ENCODE data around the gene TIMD4. TPM values are rescaled to one million over a fixed set of nuclear protein-coding genes. Genes with fewer than 3 reads are reported as not detected.

Gene TIMD4
- total RNA-seq, 6 experiments from 2014 or later = 0.31 to 16.3 (median 4.8) TPM

- WGBS (ENCODE audit: insufficient coverage, low coverage, low lambda C conversion rate, missing lambda C conversion rate) = 64% methylated on average over 5 of the region's 5 CpGs
- ATAC-seq (no peak), DNase-seq (no peak)
- intact Hi-C loops (cut with DNase I) = no loop called here
- Histone ChIP-seq H3K4me1 (no peaks in the 10 kb centered on the region), H3K4me3 (no peak overlapping the region), H3K27ac (no peak overlapping the region), H3K27me3 (no peaks in the 10 kb centered on the region), H3K36me3 (no peaks in the 10 kb centered on the region), H3K9me3 (no peaks in the 10 kb centered on the region)
- TF ChIP-seq CTCF (IDR thresholded peaks at IDR 0.05) (no peak), POLR2A (IDR thresholded peaks at IDR 0.05) (no peak)
Observed at GRCh38 chr5:156912869-156913268, 50.2 kb downstream of the TIMD4 start.

GRCh38 chr5:156909180-156909579 lies 53.8 kb downstream of the TIMD4 start:
- Histone ChIP-seq H3K9me3 (no peaks in the 10 kb centered on the region), H3K4me3 (no peak overlapping the region), H3K27me3 (no peaks in the 10 kb centered on the region), H3K27ac (no peak overlapping the region), H3K36me3 (no peaks in the 10 kb centered on the region), H3K4me1 (no peaks in the 10 kb centered on the region)
- DNase-seq = no peak
- TF ChIP-seq CTCF (IDR thresholded peaks at IDR 0.05) = no peak
- no peak for TF ChIP-seq POLR2A (IDR thresholded peaks at IDR 0.05)
- ATAC-seq = no peak
- WGBS (ENCODE audit: insufficient coverage, low coverage, low lambda C conversion rate, missing lambda C conversion rate) = 88% methylated on average over 4 of the region's 6 CpGs
- intact Hi-C loops (cut with DNase I) = no loop called here

- 90% methylated on average over 6 of the region's 6 CpGs for WGBS (ENCODE audit: insufficient coverage, low coverage, low lambda C conversion rate, missing lambda C conversion rate)
- H3K27ac ChIP-seq = no peak overlapping the region
- H3K9me3 ChIP-seq = no peaks in the 10 kb centered on the region
- intact Hi-C loops (cut with DNase I) = no loop called here
- H3K36me3 ChIP-seq = no peaks in the 10 kb centered on the region
- ATAC-seq (no peak), DNase-seq (no peak)
- H3K27me3 ChIP-seq = no peaks in the 10 kb centered on the region
- TF ChIP-seq CTCF (IDR thresholded peaks at IDR 0.05) = no peak
- no peak for TF ChIP-seq POLR2A (IDR thresholded peaks at IDR 0.05)
- H3K4me1 ChIP-seq = no peaks in the 10 kb centered on the region
- H3K4me3 ChIP-seq = no peak overlapping the region
Observed at GRCh38 chr5:156907667-156908066, 55.4 kb downstream of the TIMD4 start.

- H3K4me3 ChIP-seq = no peak overlapping the region
- 47% methylated on average over 3 of the region's 3 CpGs for WGBS (ENCODE audit: insufficient coverage, low coverage, low lambda C conversion rate, missing lambda C conversion rate)
- intact Hi-C loops (cut with DNase I) = no loop called here
- H3K27ac ChIP-seq = no peak overlapping the region
- H3K4me1 ChIP-seq = no peaks in the 10 kb centered on the region
- H3K9me3 ChIP-seq = no peaks in the 10 kb centered on the region
- no peak for DNase-seq
- no peaks in the 10 kb centered on the region for H3K36me3 ChIP-seq
- no peak for TF ChIP-seq CTCF (IDR thresholded peaks at IDR 0.05)
- TF ChIP-seq POLR2A (IDR thresholded peaks at IDR 0.05) = no peak
- no peaks in the 10 kb centered on the region for H3K27me3 ChIP-seq
- no peak for ATAC-seq
Observed at GRCh38 chr5:156906807-156907206, 56.2 kb downstream of the TIMD4 start.

GRCh38 chr5:156896546-156896945 lies 66.5 kb downstream of the TIMD4 start:
- intact Hi-C loops (cut with DNase I) = no loop called here
- WGBS (ENCODE audit: insufficient coverage, low coverage, low lambda C conversion rate, missing lambda C conversion rate) = 54% methylated on average over 5 of the region's 7 CpGs
- no peaks in the 10 kb centered on the region for H3K27me3 ChIP-seq

More at GRCh38 chr5:156896546-156896945, 66.5 kb downstream of the TIMD4 start:
- no peak overlapping the region for H3K27ac ChIP-seq
- H3K36me3 ChIP-seq = no peaks in the 10 kb centered on the region
- DNase-seq = no peak
- TF ChIP-seq POLR2A (IDR thresholded peaks at IDR 0.05) (no peak), CTCF (IDR thresholded peaks at IDR 0.05) (no peak)
- no peak for ATAC-seq
- H3K4me1 ChIP-seq = no peaks in the 10 kb centered on the region
- H3K4me3 ChIP-seq = no peak overlapping the region
- no peaks in the 10 kb centered on the region for H3K9me3 ChIP-seq

All from right lobe of liver (tissue), 6 donors.